GM19438 (cell line): ENCODE data around the gene ZNF503.

Experiments used
- ATAC-seq: cut with Tn5 transposase; IDR thresholded peaks from one replicate; pipeline ENCODE4 v1.9.1; 2021; ENCODE audit warnings: low read depth; ENCODE audit not compliant: unreplicated experiment

Gene ZNF503

DNA sequence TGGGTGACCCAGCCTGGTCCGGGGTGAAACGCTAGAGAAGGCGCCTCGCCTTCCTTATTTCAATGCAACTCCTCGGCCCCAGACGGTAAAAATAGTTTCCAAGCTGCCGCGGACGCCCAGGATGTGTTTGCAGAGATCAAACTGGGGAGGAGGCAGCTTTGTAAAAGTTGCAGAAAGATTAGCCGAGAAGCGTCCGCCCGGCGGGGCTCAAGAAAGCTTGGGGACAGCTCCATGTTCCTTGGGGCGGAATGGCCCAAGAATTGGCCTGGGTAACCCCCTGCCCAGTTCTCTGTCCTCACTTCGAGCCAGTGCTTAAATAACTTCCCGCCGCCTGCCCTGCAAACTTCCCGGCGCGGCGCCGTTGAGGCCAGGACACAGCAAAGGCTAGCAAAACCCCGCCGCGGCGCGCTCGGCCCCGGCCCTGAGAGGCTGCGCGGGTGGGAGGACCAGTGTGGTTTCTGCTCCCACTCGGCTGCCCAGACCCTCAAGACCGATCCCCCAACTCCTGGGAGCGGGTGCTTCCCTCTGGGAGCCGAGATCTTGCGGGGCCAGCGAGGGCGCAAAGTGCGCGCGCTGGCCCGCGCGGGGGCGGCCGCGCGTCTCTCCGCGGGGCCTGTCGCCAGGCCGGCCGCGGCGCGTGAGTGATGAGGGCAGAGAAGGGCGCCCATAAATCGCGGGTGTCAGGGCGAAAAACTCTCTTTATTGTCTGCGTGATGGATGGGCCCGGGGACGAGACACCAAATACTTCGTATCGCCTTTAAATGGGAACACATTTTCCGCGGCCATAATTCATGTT is 6.3 kb upstream of the ZNF503 start:
- no peak for ATAC-seq

DNA sequence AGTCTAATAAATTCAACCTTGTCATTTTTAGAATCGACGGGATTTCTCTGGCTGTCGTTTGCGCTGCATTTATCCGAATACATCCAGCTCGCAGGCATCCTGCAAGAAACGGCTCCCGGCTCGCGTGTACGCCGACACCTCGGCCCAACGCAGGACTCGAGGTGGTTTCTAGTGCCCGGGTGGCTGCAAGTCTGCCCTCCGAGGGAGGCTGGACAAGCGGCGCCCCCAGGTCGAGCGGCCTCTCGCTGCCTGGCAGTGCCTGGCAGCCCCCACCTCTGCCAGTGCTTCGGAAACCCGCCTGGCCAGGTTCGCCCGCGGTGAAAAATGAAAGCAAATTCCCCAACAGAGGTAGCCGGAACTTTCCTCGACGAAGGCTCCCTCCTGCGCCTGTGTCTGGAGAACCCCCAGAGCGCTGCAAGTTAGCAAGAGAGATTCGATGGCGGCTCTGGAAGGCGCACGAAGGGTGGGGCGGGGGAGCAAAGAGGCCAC is 5.7 kb upstream of the ZNF503 start:
- ATAC-seq, result no peak

DNA sequence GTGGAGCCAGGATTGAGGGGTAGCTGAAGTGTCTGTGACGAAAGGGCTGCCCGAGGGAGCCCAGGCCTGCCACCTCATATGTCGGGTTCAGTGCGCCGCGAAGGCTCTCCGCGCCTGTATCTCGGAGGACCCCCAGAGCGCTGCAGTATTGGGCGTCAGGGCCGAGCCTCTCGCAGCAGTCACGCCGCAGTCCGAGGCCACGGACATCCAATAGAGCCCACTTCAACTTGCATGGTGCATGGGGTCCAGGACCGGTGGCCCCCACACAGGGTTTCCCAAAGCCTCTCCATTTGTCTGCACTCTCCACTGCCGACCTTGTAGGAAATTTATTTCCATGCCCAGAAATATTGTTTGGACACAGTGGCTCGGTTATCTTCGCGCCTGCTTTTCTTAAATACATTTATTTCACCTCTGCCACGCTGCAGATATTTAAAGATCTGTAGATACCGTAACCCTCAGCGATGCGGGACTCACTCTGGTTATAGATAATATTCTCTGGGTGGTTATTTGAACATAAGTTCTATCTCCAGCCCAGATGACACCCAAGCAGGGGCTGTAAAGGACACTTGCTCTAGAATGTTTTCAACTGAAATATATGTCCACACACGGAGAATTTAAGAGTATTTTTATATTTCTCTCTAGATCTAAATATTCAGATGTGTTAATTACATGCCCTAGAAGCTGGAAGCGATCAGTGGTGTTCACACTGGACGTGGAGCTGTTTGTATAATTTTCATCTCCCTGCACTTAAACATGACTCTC is 5.1 kb upstream of the ZNF503 start:
- no peak for ATAC-seq

DNA sequence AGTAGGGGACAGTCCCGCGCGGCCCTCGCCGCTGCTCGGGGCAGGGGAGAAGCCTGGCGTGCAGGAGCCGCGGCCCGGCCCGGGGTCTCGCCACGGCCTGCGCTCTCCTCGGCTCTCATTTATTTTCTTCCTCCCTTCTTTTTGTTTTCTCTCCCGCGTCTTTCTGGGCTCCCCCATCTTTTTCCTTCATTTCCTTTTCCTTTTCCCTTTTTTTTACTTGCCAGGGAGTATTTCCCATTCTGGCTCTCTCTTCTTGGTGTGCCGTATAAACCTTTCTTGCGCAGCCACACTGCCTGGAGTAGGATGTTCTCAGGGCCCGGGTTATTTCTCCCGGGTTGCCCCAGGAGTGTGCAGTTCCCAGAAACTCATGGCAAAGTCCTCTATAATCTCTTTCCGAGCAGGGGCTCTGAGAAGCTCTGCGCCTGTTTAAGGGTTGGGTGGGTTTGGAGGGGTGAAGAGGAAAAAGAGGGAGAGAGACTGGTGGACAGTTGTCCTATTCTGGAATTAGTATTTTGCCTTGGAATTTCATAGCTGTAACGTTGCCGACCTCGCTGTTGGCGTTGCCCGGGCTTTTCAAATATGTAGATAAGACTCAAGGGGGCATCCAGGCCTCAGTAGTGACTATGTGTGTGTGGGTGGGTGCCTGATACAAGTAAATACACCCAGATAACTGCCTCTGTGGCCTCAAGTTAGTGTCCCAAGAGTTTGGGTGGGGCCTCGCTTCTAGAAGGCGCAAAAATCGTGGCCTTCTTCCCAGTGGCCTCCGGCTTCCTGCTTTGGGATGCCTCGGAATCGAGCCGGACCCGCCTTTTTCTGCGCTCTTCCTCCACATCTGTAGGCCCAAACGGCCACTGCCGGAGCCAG is 4.3 kb upstream of the ZNF503 start:
- ATAC-seq, result no peak

DNA sequence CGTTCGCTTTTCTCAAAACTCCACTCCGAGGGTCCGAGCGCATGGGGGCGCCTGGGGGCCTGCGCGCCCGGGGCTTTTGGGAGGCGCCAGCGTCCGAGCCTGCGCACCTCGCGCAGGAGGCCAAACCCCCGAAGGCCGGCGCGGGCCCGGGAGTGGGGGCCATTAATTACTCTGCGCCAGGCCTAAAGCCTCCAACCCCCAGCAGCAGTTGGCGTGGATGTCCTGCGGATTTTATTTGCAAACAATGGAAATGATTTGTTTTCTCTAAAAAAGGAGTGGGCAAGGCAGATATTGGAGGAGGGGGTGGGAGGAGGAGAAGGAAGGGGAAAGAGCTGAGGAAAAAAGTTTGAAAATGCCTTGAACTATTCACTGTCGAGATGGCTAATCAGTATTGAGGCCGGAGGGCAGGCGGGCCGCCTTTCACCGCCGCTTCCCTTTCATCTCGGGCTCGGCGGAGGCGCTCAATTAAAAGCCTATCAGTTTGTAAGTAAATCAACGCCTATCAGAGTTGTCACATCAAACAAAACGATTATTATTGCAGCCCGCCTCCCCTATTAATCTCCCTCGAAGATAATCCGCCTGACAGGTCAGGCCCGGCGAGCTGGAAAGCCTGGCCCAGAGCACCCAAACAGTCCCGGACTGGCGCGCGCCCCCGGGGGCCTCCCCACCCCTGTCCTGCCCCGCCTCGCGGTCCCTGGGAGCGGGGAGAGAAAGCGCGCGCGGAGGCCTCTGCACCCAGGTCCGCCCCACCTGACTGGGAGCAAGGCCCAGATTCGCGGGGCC is 3.4 kb upstream of the ZNF503 start:
- ATAC-seq, result no peak

GRCh38 chr10:75403939-75404814 is 2.6 kb upstream of the ZNF503 start:
- no peak for ATAC-seq

GRCh38 chr10:75403144-75403938 is 1.8 kb upstream of the ZNF503 start:
- no peak for ATAC-seq

DNA sequence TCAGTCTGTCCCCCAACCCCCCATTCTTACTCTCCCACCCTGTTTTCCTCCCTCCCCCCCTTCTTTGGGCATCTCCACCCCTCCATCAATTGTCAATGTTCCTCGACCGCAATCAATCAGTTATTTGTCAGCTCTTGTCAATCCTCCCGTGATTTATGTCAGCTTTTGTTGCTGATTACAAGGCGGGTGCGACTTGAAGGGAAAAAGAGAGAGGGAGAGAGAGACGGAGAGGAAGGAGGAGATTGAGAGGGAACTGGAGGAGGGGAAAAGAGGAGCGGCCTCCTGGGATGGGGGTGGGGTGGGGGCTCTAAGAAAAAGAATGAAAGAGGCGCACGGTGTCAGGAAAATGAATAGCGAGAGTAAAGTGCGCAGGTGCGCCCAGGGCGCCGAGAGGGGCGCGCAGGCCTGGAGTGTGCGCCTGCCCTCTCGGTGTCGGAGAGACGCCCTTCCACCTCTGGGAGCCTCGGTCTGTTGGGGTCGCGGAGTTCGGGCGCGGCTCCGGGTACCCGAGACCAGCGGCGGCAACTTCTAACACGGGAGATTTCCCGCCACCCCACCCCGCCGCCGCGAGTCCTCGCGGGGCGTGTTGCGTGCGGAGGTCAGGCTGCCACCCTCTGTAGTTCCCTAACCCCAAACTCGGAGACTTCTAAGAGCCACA is 1.1 kb upstream of the ZNF503 start:
- ATAC-seq, result no peak

GRCh38 chr10:75400771-75401568 is 594 bp downstream of the ZNF503 start:
- peak; percentile 9 for ATAC-seq

DNA sequence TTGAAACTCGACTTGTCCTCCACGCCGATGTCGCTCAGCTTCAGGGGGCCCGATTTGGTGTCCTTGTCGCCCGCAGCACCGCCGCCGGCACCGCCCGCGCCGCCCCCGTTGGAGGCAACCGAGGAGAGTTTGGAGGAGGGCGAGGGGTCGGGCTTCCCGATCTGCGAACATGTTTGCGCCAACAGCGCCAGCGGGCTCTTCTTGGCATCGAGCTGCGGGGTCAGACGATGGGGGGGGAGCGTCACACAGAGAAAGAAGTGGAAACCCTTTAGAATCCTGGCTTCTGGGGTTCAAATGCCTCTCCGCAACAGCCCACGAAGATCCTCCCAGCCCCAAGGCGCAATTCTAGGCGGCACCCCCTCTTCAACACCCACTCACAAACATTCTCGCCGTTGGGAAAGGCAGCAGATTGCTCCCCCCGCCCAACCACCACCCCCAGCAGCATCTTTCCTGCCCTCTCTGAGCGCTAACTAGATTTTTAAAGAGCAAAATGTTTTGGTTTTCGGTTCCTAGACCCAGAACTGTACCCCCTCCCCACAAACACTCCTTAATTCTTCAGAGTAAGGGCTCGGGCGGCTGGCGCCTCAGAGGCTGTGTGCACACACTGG is 1.3 kb downstream of the ZNF503 start:
- ATAC-seq, result no peak

DNA sequence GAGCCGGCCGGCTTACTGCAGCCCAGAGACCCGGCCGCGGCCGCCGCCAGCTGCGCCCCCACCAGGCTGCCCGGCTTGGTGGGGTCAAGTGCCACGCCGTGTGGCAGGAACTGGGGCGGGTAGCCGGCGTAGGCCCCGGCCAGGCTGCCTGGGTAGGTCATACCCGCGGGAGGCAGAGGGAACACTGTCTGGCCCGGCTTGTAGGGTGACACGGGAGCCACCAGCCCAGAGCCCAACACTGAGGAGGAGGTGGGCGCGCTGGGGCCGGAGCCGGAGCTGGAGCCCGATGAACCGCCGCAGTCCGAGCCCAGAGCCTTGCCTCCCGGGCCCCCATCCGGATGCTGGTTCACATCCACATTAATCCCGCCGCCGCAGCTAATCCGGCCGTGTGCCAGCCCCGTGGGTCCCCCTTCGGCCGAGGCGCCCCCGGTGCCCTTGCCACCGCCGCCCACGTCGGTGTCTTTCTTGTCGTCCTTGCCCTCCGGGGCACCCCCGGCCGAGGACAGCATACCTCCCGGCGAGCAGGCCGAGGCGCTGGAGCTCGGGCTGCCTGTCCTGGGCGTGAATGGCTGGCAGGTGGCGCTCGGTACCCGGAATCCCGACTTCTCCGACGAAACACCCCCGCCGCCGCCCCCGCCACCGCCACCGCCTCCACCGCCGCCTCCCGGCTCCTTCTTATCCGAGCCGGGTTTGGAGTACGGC is 2.0 kb downstream of the ZNF503 start:
- ATAC-seq, result no peak

GRCh38 chr10:75398692-75399460 is 2.7 kb downstream of the ZNF503 start:
- ATAC-seq, result no peak

GRCh38 chr10:75398200-75398691 is 3.3 kb downstream of the ZNF503 start:
- no peak for ATAC-seq

DNA sequence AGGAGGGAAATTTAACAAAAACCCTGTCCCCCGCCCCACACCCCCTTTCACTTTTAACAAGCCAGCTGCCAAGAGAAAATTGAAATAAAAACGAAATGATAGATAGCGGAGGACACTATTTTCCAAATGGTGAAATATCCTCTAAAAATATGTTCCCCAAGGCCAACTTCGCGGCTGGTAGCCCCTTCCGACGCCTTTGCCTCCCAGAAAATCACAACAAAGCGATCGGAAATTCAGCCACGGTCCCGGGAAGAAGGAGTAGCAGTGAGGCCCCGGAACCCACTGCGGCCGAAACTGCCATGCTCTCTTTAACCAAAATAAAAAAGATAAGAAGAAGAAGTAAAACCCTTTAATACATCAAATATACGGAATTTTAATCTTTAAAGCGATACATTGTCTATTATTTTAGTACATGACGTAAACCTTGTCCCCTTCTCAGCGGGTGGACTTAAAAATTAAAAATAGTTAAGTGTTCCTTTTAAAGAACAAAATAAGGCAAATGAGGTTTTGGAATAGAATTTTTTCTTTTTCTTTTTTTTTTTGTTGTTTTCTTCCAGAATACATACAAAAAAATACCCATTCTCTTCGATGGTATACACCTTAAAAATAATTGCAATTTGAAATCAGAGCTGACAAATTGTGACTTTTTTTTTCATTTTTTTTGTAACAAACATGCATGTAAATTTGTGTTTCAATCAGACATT is 3.9 kb downstream of the ZNF503 start:
- no peak for ATAC-seq
